Endothelial cell of umbilical vein (primary cell): ENCODE results near the gene EEF1E1.

ENCODE experiments used
- EZH2 ChIP-seq: IDR thresholded peaks from 2 replicates; pipeline ENCODE4 v1.6.1; 2012; ENCODE audit warnings: borderline replicate concordance, low read depth, mild to moderate bottlenecking, moderate library complexity, low read length, inconsistent platforms; ENCODE audit not compliant: severe bottlenecking
- POLR2A ChIP-seq: IDR thresholded peaks from 2 replicates; pipeline ENCODE4 v1.6.1; 2012; ENCODE audit warnings: low read depth, mild to moderate bottlenecking, control low read depth, low read length
- TF ChIP-seq, protein P1 (sequence below), 2 donors: IDR thresholded peaks; 1 replicate in 1 of 2; 2 replicates in 1 of 2; pipeline ENCODE4 v1.5.1; 2011; ENCODE audit warnings: low read length in 2 of 2, mild to moderate bottlenecking in 2 of 2, moderate library complexity in 2 of 2, control low read depth in 1 of 2, inconsistent platforms in 1 of 2, low read depth in 1 of 2; ENCODE audit not compliant: insufficient read depth in 1 of 2; ENCODE audit errors: extremely low read depth in 1 of 2

DNA sequence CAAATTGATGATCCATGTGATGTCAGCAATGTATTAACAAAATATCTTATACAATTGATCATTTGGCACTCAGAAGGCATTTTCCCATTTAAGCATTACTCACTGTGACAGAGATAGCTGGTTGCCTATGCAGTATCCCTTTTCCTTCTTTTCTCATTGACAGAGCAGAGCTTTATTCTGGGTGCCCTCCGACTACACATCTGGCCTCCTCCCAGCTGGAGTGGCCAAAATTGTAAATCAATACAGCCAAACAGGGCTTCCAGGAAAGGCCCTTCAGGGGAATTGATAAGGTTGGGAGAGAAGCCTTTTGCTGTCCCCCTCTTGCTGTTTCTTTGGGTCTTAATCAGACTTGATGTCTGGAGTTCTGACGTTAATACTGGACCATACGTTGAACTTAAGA lies 28.6 kb downstream of the EEF1E1 start:
- TF ChIP-seq, protein P1, sequence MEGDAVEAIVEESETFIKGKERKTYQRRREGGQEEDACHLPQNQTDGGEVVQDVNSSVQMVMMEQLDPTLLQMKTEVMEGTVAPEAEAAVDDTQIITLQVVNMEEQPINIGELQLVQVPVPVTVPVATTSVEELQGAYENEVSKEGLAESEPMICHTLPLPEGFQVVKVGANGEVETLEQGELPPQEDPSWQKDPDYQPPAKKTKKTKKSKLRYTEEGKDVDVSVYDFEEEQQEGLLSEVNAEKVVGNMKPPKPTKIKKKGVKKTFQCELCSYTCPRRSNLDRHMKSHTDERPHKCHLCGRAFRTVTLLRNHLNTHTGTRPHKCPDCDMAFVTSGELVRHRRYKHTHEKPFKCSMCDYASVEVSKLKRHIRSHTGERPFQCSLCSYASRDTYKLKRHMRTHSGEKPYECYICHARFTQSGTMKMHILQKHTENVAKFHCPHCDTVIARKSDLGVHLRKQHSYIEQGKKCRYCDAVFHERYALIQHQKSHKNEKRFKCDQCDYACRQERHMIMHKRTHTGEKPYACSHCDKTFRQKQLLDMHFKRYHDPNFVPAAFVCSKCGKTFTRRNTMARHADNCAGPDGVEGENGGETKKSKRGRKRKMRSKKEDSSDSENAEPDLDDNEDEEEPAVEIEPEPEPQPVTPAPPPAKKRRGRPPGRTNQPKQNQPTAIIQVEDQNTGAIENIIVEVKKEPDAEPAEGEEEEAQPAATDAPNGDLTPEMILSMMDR (IDR thresholded peaks at IDR 0.05; ENCODE audit: extremely low read depth in 1 of 2, insufficient read depth in 1 of 2, low read depth in 1 of 2, low read length in 2 of 2) = no peak
- TF ChIP-seq POLR2A (no peak), EZH2 (no peak)
